Glomerular endothelial cell (primary cell): ENCODE data around the gene PEX10. TPM values are rescaled to one million over a fixed set of nuclear protein-coding genes. Genes with fewer than 3 reads are reported as not detected.

Experiments
- DNase-seq: peaks from one replicate; pipeline ENCODE4 v3.0.0-alpha.2; 2011; ENCODE audit warnings: low read depth, low spot score; ENCODE audit errors: extremely low read depth
- total RNA-seq: library from RNA; depleted of rRNA; stranded (reverse); fragments of >200 nt; gene quantifications from 2 replicates; pipeline ENCODE4 v1.2.3, GENCODE V29; 2015

PEX10 gene
- total RNA-seq, 1 donor from 2014 or later, result 26.0 TPM

- no peak for DNase-seq
Measured at GRCh38 chr1:2389644-2390043, 22.7 kb downstream of the PEX10 start.

DNA sequence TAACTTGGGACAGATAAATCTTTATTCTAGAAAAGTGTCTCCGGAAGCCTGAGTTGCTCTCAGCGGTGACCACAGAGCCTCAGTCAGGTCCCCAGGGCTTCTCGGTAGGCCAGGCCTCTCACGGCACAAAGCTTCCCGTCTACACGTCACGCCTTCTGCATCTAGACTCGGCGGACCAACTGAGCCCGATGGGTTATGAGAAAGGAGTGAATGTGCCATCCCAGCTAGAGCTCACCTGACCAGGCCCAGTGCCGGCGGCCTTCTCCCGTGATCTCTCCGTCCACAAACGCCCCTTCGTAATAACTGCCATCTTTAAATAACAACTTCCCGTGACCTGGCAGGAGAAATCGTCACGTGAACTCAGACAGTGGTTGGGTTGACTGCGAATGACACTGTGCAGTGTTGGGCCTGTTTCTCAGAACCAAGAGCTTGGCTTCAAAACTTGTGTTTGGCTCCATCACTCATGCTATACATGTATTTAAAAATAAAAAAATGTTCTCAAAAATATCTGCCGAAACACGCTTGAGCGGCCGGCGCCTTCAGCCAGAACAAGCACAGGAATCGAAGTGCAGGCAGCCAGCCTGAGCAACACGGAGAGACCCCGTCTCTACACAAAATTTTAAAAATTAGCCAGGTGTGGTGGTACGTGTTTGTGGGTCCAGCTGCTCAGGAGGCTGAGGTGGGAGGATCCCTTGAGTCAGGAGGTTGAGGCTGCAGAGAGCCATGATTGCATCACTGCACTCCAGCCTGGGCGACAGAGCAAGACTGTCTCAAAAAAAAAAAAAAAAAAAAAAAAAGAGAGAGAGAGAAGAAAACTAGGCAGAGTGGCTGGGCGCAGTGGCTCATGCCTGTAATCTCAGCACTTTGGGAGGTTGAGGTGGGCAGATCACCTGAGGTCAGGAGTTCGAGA, 24.1 kb downstream of the PEX10 start:
- DNase-seq, result no peak

GRCh38 chr1:2386636-2387611, 25.4 kb downstream of the PEX10 start:
- DNase-seq, result no peak

DNA sequence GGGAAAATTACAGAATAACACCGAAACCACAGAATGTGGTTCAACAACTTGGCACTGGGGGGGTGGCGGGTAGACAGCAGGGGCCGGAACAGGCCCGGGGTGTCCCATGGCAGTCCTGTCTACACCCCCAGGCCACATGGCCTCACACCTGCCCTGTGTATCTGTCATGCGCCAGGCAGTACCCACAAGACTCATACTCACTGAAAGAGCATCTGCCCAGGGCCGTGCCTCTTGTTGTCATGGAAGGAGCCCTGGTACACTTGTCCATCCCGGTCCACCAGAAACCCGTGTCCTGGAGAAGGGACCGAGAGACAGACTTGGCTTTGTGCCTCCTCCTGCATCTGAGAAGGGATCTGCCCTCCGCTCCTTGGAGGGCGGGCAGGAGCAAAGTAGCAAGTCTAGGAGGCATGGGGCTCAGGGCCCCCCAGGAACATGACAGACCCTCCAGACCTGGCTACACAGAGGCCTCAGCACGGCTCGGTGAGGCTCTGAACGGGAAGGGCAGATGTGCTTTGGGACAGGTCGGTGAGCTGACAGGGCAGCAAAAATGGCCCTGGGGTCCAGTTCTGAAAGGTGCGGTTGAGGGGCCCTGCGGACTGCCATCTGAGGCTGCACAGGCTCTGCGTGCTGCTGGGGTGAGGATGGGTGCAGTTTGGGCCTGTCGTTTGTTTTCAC, 26.6 kb downstream of the PEX10 start:
- no peak for DNase-seq

GRCh38 chr1:2384941-2385481, 27.4 kb downstream of the PEX10 start:
- DNase-seq, result no peak

DNA sequence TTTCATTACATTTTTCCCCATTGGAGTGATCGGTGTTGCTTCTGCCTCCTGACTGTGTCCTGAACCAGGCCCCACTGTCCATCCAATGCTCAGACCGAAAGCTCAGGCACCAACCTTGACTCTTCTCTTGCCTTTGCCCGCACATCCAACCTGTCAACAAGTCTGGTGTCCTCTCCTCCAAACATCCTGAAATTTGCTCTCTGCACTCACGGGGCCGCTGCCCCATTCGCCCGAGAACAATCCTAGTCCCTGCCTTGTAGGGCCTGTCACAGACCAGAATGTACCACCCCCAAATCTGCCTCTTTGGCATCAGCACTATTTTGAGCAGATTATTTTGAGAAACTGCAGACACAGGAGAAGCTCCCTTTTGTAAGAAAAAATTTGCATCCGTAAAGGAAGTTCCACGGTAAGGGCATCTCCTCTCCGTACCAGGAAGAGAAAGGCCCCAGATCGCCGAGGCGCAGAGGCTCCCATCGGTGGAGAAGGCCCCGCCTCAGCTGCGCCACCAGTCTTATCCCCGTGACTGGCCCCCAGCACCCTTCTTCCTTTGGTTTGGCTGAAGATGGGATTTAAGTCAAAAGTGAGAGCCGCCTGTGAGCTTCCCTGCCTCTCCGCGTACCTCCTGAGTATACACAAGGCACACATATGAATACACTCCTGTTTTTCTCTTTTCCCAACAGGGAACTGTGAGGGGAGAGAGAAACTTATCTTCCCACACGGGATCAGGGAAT, 28.1 kb downstream of the PEX10 start:
- no peak for DNase-seq

GRCh38 chr1:2383576-2383975, 28.8 kb downstream of the PEX10 start:
- no peak for DNase-seq

GRCh38 chr1:2382621-2383361, 29.6 kb downstream of the PEX10 start:
- no peak for DNase-seq

DNA sequence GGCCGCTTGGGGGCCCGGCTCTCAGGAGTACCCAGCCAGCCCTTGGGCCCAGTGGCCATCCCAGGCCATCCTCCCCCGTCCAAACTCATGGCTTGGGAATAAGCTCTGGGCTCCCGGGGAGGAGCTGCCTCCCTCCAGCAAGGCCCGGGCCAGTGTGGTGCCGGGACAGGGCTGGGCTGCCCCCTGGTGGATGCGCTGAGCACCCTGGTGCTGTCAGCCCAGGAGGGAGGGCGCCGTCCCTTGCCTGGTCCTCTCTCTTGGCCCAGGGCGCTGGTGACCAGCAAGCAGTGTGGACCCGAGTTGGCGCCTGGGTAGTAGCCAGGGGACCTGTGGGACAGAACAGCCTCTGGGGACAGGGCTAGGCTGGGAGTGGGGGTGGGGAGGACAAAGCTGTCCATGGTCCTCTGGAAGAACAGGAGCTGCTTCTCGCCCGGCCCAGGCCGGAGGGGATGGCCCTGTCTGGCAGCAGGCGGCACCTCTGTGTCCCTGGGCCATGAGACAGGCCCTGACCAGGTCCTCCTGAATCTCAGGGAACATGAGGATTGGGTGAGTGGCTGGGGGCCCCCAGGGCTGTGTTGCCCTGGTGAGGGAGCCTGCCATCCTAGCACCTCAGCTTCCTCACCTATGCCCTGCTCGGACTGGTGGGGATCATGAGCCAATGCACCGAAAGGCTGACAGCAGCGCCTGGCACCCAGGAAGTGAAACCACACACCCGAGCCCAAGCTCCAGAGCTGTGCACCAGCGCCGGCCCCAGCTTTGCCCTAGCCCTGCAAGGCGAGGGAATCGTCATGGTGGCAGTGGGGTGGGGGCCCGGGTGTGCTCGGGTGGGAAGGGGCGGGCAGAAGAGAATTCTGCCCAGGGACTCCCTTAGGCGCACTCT, 30.4 kb downstream of the PEX10 start:
- DNase-seq, result no peak

GRCh38 chr1:2380816-2381591, 31.4 kb downstream of the PEX10 start:
- DNase-seq, result no peak

DNA sequence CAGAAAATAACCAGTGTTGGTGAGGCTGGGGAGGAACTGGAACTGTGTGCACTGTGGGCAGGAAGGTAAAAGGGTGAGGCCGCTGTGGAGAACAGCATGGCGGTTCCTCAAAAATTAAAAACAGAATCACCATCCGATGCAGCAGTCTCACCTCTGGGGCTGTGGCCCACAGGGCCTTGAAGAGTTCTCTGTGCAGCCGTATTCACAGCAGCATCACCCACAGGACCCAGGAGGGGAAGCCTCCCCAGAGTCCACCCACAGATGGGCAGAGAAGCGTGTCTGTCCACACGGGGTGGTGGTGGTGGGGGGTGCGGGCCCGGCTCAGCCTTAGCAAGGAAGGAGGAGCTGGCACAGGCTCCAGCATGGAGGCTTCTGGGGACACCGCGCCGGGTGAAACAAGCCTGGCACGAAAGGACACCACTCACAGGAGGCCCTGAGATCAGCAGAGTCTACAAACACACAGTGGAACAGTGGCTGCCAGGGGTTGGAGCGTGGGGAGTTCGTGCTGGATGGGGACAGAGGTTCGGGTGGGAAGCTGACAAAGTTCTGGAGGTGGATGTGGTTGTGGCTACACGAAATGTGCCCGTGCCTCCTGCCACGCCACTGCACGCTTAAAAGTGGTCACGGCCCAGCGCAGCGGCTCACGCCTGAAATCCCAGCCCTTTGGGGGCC, 32.5 kb downstream of the PEX10 start:
- no peak for DNase-seq

- no peak for DNase-seq
Measured at GRCh38 chr1:2378956-2379732, 33.2 kb downstream of the PEX10 start.

GRCh38 chr1:2378441-2378851, 33.9 kb downstream of the PEX10 start:
- no peak for DNase-seq

DNA sequence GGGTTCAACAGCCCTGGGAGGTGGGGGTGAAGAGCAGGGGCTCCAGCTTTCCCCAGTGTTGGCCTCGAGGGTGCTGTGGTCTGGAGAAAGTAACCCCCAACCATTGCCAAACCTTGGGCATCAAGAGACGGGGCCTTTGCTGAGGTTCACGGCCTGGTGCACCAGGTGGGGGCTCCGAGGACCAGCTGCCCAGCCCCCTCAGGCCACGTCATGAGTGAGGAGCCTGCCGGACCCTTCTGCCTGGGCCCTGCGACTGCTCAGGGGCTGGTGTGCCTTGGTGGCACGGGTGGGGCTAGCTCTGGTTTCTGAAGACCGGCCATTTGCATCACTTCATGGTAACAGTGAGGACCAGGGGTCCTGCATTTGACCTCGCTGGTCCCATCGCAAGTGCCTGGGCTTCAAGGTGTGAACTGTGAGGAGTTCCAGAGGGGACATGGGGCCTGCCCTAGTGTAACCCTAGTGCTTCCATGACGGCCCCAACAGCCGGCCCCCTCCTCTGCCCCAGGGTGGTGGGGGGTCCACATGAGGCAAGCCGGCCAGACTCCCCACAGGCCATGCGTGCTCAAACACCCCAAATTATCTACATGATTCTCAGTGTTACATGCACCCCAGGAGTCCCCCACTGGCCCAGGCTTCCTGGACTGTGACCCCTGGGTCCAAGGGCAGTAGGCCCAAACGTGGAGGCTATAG, 34.5 kb downstream of the PEX10 start:
- no peak for DNase-seq

DNA sequence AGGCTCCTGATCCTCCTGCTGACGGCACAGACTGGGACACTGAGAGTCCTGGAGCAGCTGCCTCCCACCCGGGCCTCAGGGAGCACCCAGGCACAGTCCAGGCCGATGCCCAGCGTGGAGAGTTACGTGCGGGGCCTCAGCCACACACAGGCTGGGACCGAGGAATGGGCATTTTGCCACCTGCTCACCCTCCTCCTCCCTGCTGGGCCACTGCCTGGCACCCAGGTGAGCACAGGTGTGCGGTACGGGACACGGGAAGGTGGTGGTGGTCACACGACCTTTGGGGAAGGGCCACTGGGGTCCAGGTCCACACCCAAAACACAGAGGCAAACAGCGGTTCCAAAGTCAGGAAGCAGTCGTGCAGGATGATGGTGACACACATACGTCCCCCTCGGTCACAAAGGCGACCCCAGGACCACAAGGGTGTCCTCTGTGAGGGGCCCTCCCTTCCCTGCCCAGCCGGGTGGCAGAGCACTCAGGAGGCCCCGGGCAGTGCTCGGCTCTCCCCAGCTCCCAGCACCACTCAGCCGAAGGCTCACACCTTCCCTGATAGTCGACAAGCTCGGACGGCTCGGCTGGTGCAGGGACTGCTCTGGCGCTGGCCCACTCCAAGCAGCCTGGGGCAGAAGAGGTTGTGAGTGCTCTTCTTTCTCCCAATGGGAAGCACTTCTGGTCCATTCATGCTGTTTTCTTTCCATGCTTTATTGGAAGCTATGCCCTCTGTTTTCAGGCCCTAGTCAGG, 35.3 kb downstream of the PEX10 start:
- no peak for DNase-seq
